Transverse colon (tissue), 4 donors: ENCODE results near the gene FLOT2. TPM values are rescaled to one million over a fixed set of nuclear protein-coding genes. Genes with fewer than 3 reads are reported as not detected.

Experiments used
- DNase-seq: peaks from one replicate; pipeline ENCODE4 v3.0.0-alpha.2; 2019
- H3K27ac ChIP-seq, 4 donors: fragments of 200-600 bp; sonication (generic); 2 replicates each; pipeline ENCODE4 v1.5.1; 2016 to 2018; ENCODE audit warnings: inconsistent platforms in 4 of 4
- H3K27me3 ChIP-seq: fragments of 200-600 bp; sonication (generic); 2 replicates; pipeline ENCODE4 v1.5.1; 2017; ENCODE audit warnings: inconsistent platforms
- H3K36me3 ChIP-seq, 4 donors: fragments of 200-600 bp; sonication (generic); 2 replicates each; pipeline ENCODE4 v1.5.1; 2017 to 2019; ENCODE audit warnings: inconsistent platforms in 4 of 4
- H3K4me1 ChIP-seq, 4 donors: fragments of 200-600 bp; sonication (generic); 2 replicates each; pipeline ENCODE4 v1.5.1; 2017 to 2020; ENCODE audit warnings: inconsistent platforms in 4 of 4
- H3K4me3 ChIP-seq, 4 donors: fragments of 200-600 bp; sonication (generic); 1 replicate in 1 of 4; 2 replicates in 3 of 4; pipeline versions ENCODE4 v1.5.1 to v1.6.1; 2017 to 2019; ENCODE audit warnings: inconsistent platforms in 4 of 4
- H3K9me3 ChIP-seq, 2 donors: fragments of 200-600 bp; sonication (generic); 2 replicates each; pipeline ENCODE4 v1.5.1; 2017 to 2019; ENCODE audit warnings: inconsistent platforms in 2 of 2
- CTCF ChIP-seq, 5 experiments: fragments of 200-600 bp in 3 of 5; fragments of 450-650 bp in 2 of 5; sonication (generic) in 3 of 5; IDR thresholded peaks; 1 replicate in 2 of 5; 2 replicates in 3 of 5; pipeline ENCODE4 v1.5.1; 2016 to 2017; ENCODE audit warnings: antibody characterized with exemption in 5 of 5, inconsistent platforms in 3 of 5, mild to moderate bottlenecking in 2 of 5, moderate library complexity in 1 of 5
- EP300 ChIP-seq: sonication (generic); formaldehyde crosslinking; IDR thresholded peaks from one replicate; pipeline ENCODE4 v1.6.1; 2017; ENCODE audit warnings: antibody characterized with exemption, low read depth
- POLR2A ChIP-seq: fragments of 450-650 bp; IDR thresholded peaks from one replicate; pipeline ENCODE4 v1.6.1; 2016; ENCODE audit warnings: antibody characterized with exemption, mild to moderate bottlenecking, moderate library complexity
- POLR2AphosphoS5 ChIP-seq, 3 donors: sonication (generic); formaldehyde crosslinking; IDR thresholded peaks; one replicate each; pipeline ENCODE4 v1.6.1; 2016; ENCODE audit warnings: antibody characterized with exemption in 3 of 3
- WGBS, 2 donors: methylation state at CpG; one replicate each; pipeline ENCODE4 v1.1.5; 2018; ENCODE audit warnings: low coverage in 1 of 2; 5-methylcytosine and 5-hydroxymethylcytosine counted together
- in situ Hi-C, 4 donors: fragments of 200-750 bp; cut with MboI; loops; one replicate each; pipeline versions ENCODE4 v1.15.0 to v1.15.1; 2017; ENCODE audit warnings: low sequenced_read_pairs in 3 of 4, low pct_ligation_motif_present in 1 of 4, low pct_unique_long_range_greater_than_20kb in 1 of 4
- intact Hi-C: fragments of 100-400 bp; cut with DNase I; formaldehyde crosslinking; loops from one replicate; pipeline ENCODE4 v1.15.1; 2023; ENCODE audit warnings: low total_unique reads
- total RNA-seq, 4 donors: library from RNA; depleted of rRNA; stranded (reverse); fragments of >200 nt; gene quantifications; one replicate each; pipeline ENCODE4 v1.1.0, GENCODE V29; 2016

The FLOT2 gene
- total RNA-seq, 4 donors from 2014 or later = 35.8 to 95.8 (median 46.5) TPM

- Histone ChIP-seq H3K9me3 (no peaks in the 10 kb centered on the region), H3K27me3 (no peaks in the 10 kb centered on the region), H3K27ac (no peak overlapping the region), H3K4me1 (peaks cover 43 to 90% (median 50%) of the 10 kb centered on the region in 4 donors), H3K36me3 (no peaks in the 10 kb centered on the region), H3K4me3 (no peak overlapping the region)
- TF ChIP-seq POLR2AphosphoS5 (IDR thresholded peaks at IDR 0.05) = no peak
- in situ Hi-C loops (no loop called here), intact Hi-C loops (no loop called here)
- WGBS, 2 donors = 81 to 100% methylated on average over 1 to 2 of the region's 2 CpGs
- DNase-seq = no peak
Observed at GRCh38 chr17:28942925-28943324, 45.4 kb upstream of the FLOT2 start.

GRCh38 chr17:28941251-28941650 lies 43.7 kb upstream of the FLOT2 start:
- no peaks in the 10 kb centered on the region for H3K9me3 ChIP-seq
- WGBS, 2 donors = 46% methylated on average over 1 of the region's 1 CpG; no CpG with 5 or more reads in 1 of the 2 donors
- H3K4me1 ChIP-seq = peaks cover 37 to 90% (median 48%) of the 10 kb centered on the region in 4 donors
- in situ Hi-C loops (no loop called here), intact Hi-C loops (no loop called here)
- no peak overlapping the region for H3K4me3 ChIP-seq
- no peak for DNase-seq
- TF ChIP-seq CTCF (IDR thresholded peaks at IDR 0.05) = no peak
- TF ChIP-seq POLR2AphosphoS5 (IDR thresholded peaks at IDR 0.05) = no peak
- no peak for TF ChIP-seq POLR2A
- no peak for TF ChIP-seq EP300
- H3K36me3 ChIP-seq = no peaks in the 10 kb centered on the region
- no peaks in the 10 kb centered on the region for H3K27me3 ChIP-seq
- H3K27ac ChIP-seq = no peak overlapping the region

GRCh38 chr17:28940675-28941074 lies 43.1 kb upstream of the FLOT2 start:
- DNase-seq = no peak
- H3K4me1 ChIP-seq = peaks cover 37 to 90% (median 48%) of the 10 kb centered on the region in 4 donors
- no peak overlapping the region for H3K27ac ChIP-seq
- no peaks in the 10 kb centered on the region for H3K27me3 ChIP-seq
- in situ Hi-C loops = no loop called here
- H3K36me3 ChIP-seq = no peaks in the 10 kb centered on the region
- TF ChIP-seq POLR2A = no peak
- TF ChIP-seq CTCF (IDR thresholded peaks at IDR 0.05) = no peak
- WGBS, 2 donors = 62 to 76% methylated on average over 2 to 3 of the region's 3 CpGs
- no peaks in the 10 kb centered on the region for H3K9me3 ChIP-seq
- no peak overlapping the region for H3K4me3 ChIP-seq
- intact Hi-C loops = no loop called here

GRCh38 chr17:28940142-28940541 lies 42.6 kb upstream of the FLOT2 start:
- Histone ChIP-seq H3K4me1 (peaks cover 32 to 84% (median 45%) of the 10 kb centered on the region in 4 donors), H3K27me3 (no peaks in the 10 kb centered on the region), H3K4me3 (no peak overlapping the region), H3K9me3 (no peaks in the 10 kb centered on the region), H3K27ac (no peak overlapping the region), H3K36me3 (no peaks in the 10 kb centered on the region)
- in situ Hi-C loops (no loop called here), intact Hi-C loops (no loop called here)
- no peak for DNase-seq
- TF ChIP-seq POLR2AphosphoS5 (IDR thresholded peaks at IDR 0.05) (no peak), POLR2A (no peak), EP300 (no peak), CTCF (IDR thresholded peaks at IDR 0.05) (no peak)
- WGBS, 2 donors = 43 to 48% methylated on average over 3 of the region's 3 CpGs

- no peak for DNase-seq
- no peak for TF ChIP-seq EP300
- Histone ChIP-seq H3K27me3 (no peaks in the 10 kb centered on the region), H3K27ac (no peak overlapping the region), H3K4me1 (peaks cover 29 to 81% (median 43%) of the 10 kb centered on the region in 4 donors), H3K9me3 (no peaks in the 10 kb centered on the region), H3K4me3 (no peak overlapping the region), H3K36me3 (no peaks in the 10 kb centered on the region)
- in situ Hi-C loops (no loop called here), intact Hi-C loops (no loop called here)
Observed at GRCh38 chr17:28938552-28938951, 41.0 kb upstream of the FLOT2 start.
